RWPE2 (cell line): Measurements from ENCODE around the gene SSBP3.
"Not testable (repeated sequence)": the region's sequence is repeated elsewhere in the genome, so short reads cannot be mapped to it uniquely, and the experiment has no call there.

Experiments used
- ATAC-seq: fragments of 200-7000 bp; cut with Tn5 transposase; 3 replicates; pipeline ENCODE4 v1.9.1; 2021; ENCODE audit warnings: low read depth
- DNase-seq: peaks from one replicate; pipeline ENCODE4 v3.0.0-alpha.2; 2020; ENCODE audit warnings: low spot score
- H3K27ac ChIP-seq: fragments of 450-650 bp; 2 replicates; pipeline ENCODE4 v1.5.1; 2017; ENCODE audit warnings: mild to moderate bottlenecking; ENCODE audit not compliant: poor library complexity, severe bottlenecking
- H3K27me3 ChIP-seq: fragments of 250-450 bp; sonication (Bioruptor Pico); 2 replicates; pipeline ENCODE4 v1.5.1; 2021; ENCODE audit warnings: mild to moderate bottlenecking, moderate library complexity; ENCODE audit not compliant: insufficient read depth, poor library complexity, severe bottlenecking
- H3K36me3 ChIP-seq: fragments of 250-450 bp; sonication (Bioruptor Pico); 2 replicates; pipeline ENCODE4 v1.5.1; 2020; ENCODE audit warnings: low read depth, mild to moderate bottlenecking, moderate library complexity
- H3K4me1 ChIP-seq: fragments of 250-450 bp; sonication (Bioruptor Pico); 2 replicates; pipeline ENCODE4 v1.5.1; 2021; ENCODE audit warnings: mild to moderate bottlenecking, moderate library complexity; ENCODE audit not compliant: insufficient read depth, poor library complexity, severe bottlenecking
- H3K4me3 ChIP-seq: fragments of 250-450 bp; sonication (Bioruptor Pico); 2 replicates; pipeline ENCODE4 v1.5.1; 2021; ENCODE audit warnings: mild to moderate bottlenecking, moderate library complexity; ENCODE audit not compliant: severe bottlenecking
- H3K9me3 ChIP-seq: fragments of 250-450 bp; sonication (Bioruptor Pico); 2 replicates; pipeline ENCODE4 v1.5.1; 2021; ENCODE audit warnings: mild to moderate bottlenecking, moderate library complexity; ENCODE audit not compliant: severe bottlenecking
- TF ChIP-seq, protein P1 (sequence below): fragments of 450-650 bp; IDR thresholded peaks from one replicate; pipeline ENCODE4 v1.5.1; 2017; ENCODE audit warnings: mild to moderate bottlenecking, moderate library complexity; ENCODE audit not compliant: poor library complexity, severe bottlenecking

SSBP3 gene

DNA sequence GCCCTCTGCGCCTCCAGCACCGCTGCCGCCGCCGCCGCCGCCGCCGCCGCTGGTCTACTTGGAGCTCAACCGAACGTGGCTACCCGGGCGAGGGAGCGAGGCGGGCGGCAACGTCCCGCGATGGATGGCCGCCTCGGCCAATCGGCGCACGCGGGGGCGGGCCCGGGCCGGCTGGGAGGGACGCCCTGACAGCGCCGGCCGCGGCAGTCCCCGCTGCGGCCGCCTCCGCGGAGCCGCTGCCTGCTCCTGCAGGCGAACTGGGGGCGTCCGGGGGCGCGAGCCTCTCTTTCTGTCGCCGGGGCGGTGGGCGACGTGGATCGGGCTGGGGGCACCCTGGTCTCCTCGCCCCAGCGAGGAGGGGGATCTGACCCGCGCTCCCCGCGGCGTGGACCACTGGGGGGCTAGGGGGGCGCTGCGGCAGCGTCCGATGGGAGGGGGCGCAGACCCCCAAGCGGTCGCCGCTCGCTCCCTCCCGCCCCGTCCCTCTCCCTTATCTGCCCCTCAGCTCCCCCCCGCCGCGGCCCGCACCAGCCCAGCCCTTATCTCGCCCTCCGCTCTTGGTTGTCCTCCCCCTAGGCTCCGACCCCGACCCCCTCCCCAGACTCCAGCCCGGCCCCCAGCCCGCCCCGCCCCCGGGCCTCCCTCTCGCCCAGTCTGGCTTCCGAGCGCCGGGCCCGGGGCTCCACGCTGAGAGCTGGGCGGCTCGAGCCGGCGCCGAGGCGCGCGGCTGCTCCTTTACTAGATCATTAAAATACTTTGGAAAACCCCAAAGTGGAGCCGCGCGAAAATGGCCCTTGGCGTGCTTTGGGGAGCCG lies at the start of gene SSBP3:
TSS of gene SSBP3 (minus strand) at position 56 of the 815 bp plus-strand sequence.
- peaks cover 6% of the 10 kb centered on the region; the same call in 1 of the 2 replicates for H3K36me3 ChIP-seq
- H3K27ac ChIP-seq, result peak within 1 kb of the TSS; percentile 72
- H3K4me1 ChIP-seq, result peaks cover 21% of the 10 kb centered on the region
- TF ChIP-seq, protein P1, sequence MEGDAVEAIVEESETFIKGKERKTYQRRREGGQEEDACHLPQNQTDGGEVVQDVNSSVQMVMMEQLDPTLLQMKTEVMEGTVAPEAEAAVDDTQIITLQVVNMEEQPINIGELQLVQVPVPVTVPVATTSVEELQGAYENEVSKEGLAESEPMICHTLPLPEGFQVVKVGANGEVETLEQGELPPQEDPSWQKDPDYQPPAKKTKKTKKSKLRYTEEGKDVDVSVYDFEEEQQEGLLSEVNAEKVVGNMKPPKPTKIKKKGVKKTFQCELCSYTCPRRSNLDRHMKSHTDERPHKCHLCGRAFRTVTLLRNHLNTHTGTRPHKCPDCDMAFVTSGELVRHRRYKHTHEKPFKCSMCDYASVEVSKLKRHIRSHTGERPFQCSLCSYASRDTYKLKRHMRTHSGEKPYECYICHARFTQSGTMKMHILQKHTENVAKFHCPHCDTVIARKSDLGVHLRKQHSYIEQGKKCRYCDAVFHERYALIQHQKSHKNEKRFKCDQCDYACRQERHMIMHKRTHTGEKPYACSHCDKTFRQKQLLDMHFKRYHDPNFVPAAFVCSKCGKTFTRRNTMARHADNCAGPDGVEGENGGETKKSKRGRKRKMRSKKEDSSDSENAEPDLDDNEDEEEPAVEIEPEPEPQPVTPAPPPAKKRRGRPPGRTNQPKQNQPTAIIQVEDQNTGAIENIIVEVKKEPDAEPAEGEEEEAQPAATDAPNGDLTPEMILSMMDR, result no peak
- DNase-seq (peak; percentile 84), ATAC-seq (peak; percentile 86)
- H3K4me3 ChIP-seq, result peak within 1 kb of the TSS; percentile 64
- no peaks in the 10 kb centered on the region for H3K9me3 ChIP-seq
- no peaks in the 10 kb centered on the region for H3K27me3 ChIP-seq

- TF ChIP-seq, protein P1, result no peak
- Histone ChIP-seq H3K36me3 (no peaks in the 10 kb centered on the region), H3K4me3 (no peak overlapping the region), H3K9me3 (no peaks in the 10 kb centered on the region), H3K27me3 (no peaks in the 10 kb centered on the region), H3K4me1 (no peaks in the 10 kb centered on the region), H3K27ac (no peak overlapping the region)
- DNase-seq (no peak), ATAC-seq (no peak)
These were observed 47.3 kb upstream of the SSBP3 start for GRCh38 chr1:54453509-54453908.

- no peak for DNase-seq
- no peaks in the 10 kb centered on the region for H3K36me3 ChIP-seq
- ATAC-seq, result no peak
- H3K4me1 ChIP-seq, result no peaks in the 10 kb centered on the region
- no peaks in the 10 kb centered on the region for H3K9me3 ChIP-seq
- no peak overlapping the region for H3K27ac ChIP-seq
- TF ChIP-seq, protein P1, result no peak
- H3K4me3 ChIP-seq, result no peak overlapping the region
- H3K27me3 ChIP-seq, result no peaks in the 10 kb centered on the region
These were observed 46.8 kb upstream of the SSBP3 start for GRCh38 chr1:54453022-54453421.

DNA sequence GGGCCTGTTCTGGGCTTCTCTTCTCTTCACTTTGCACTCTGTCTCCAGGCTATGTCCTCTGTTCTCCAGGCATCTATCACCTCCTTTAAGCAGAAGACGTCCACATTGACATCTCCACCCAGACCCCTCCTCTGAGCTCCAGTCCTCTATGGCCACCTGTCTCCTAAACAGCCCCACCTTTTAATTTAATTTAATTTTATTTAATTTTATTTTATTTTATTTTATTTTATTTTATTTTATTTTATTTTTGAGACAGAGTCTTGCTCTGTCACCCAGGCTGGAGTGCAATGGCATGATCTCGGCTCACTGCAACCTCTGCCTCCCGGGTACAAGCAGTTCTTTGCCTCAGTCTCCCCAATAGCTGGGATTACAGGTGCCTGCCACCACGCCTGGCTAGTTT lies 43.2 kb upstream of the SSBP3 start:
- H3K9me3 ChIP-seq, H3K4me3 ChIP-seq, DNase-seq, H3K27me3 ChIP-seq, H3K27ac ChIP-seq, H3K36me3 ChIP-seq, ATAC-seq, H3K4me1 ChIP-seq: not testable (repeated sequence)

DNA sequence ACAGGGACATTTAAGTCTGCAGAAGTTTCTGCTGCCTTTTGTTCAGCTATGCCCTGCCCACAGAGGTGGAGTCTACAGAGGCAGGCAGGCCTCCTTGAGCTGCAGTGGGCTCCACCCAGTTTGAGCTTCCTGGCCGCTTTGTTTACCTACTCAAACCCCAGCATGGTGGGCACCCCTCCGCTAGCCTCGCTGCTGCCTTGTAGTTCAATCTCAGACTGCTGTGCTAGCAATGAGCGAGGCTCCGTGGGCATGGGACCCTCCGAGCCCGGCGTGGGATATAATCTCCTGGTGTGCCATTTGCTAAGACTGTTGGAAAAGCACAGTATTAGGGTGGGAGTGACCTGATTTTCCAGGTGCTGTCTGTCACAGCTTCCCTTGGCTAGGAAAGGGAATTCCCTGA lies 42.6 kb upstream of the SSBP3 start:
- not testable (repeated sequence) for DNase-seq, H3K27ac ChIP-seq, H3K4me3 ChIP-seq, H3K27me3 ChIP-seq, H3K36me3 ChIP-seq, H3K4me1 ChIP-seq, H3K9me3 ChIP-seq, ATAC-seq

GRCh38 chr1:54447081-54447480 lies 40.9 kb upstream of the SSBP3 start:
- H3K4me3 ChIP-seq, H3K9me3 ChIP-seq, H3K27me3 ChIP-seq, H3K27ac ChIP-seq, H3K36me3 ChIP-seq, ATAC-seq, DNase-seq, H3K4me1 ChIP-seq: not testable (repeated sequence)
